GM19193 (cell line): ENCODE measurements around the gene SLC2A10.

Source experiments
- POLR2A ChIP-seq: IDR thresholded peaks from 4 replicates; pipeline ENCODE4 v1.6.1; 2011; ENCODE audit not compliant: insufficient read depth, insufficient read length; ENCODE audit errors: extremely low read depth

Gene SLC2A10

DNA sequence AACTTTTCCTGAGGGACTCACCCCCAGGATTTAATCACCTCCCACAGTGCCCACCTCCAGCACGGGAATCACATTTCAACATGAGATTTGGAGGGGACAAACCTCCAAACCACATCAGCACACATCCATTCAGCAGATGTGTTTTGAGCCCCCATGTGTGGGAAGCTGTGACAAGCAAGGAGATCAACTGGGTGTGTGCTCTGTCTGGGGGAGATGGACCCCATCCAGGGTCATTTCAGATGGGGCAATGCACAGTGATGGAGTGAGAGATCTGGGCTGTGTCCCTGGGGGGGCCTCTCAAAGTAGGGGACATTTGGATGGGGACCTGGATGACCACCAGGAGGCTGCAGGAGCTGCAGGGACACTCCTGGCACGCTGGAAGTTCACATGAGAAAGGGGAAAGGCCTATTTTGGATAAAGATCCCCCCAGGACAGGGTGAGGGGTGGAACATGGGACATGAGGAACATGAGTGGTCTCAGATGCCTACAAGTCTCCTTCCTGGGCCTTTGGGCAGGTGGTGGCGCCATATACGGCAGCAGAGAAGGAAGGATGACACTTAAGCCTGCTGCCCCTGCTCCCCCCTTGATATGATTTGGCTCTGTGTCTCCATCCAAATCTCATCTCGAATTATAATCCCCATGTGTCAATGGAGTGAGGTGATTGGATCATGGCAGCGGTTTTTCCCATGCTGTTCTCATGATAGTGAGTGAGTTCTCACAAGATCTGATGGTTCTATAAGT is 49.6 kb downstream of the SLC2A10 start:
- TF ChIP-seq POLR2A, result no peak

DNA sequence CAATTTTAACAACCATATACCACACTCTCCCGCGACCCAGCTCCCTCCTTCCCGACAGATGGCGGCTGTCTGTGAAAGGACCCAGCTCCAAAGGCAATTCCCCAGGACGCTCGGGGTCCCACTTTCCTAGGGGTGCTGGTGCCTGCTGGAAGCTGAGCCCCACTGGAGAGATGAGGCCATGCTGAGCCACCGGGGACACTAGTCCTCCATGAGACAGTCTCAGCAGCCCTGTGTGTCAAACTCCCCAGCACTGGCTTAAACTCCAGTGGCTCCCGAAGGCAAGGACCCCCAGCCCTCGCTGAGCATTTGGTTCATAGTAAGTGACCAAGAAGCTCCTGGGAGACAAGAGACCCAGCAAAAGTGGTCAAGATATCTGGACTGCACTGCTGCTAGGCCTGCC is 52.1 kb downstream of the SLC2A10 start:
- no peak for TF ChIP-seq POLR2A

DNA sequence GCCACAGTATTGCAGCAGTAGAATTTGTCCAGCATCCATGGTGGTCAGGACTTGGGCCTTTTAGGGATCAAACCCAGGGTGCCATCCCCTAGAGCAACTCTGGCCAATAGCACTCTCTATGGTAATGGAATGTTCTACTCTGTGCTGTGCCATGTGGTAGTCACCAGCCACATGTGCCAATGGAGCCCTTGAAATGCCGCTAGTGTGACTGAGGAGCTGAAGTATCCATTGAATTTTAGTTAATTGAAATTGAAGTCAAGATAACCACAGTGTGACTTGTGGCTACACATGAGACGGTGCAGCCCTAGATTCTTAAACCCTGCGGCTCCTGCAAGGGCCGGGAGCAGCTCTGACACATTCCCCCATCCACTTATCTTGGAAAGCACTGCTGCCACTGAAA is 54.6 kb downstream of the SLC2A10 start:
- TF ChIP-seq POLR2A, result no peak

GRCh38 chr20:46765506-46766120 is 56.2 kb downstream of the SLC2A10 start:
- TF ChIP-seq POLR2A, result no peak

GRCh38 chr20:46767127-46767761 is 57.8 kb downstream of the SLC2A10 start:
- no peak for TF ChIP-seq POLR2A

GRCh38 chr20:46770330-46771194 is 61.1 kb downstream of the SLC2A10 start:
- no peak for TF ChIP-seq POLR2A

- no peak for TF ChIP-seq POLR2A
These were observed 61.7 kb downstream of the SLC2A10 start for GRCh38 chr20:46771195-46771588.

- TF ChIP-seq POLR2A, result no peak
These were observed 63.5 kb downstream of the SLC2A10 start for GRCh38 chr20:46772901-46773300.

- no peak for TF ChIP-seq POLR2A
These were observed 64.2 kb downstream of the SLC2A10 start for GRCh38 chr20:46773680-46774079.

DNA sequence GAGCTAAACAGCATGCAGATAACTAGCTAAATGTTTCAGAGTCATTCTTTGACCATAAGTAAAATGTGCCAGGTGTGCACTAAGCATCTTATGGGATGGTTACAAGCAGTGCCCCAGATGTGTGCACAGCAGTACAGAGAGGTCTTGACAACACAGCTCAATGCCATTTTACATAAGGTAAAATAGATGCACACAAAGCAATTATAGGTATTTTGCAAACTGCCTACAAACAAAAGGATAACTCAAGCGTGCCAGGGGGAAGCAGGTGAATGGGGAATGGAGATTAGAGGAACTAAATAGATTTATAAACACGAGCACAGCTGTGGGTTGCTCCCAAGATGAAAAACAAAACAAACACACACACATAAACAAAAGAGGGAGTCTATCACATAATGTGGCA is 64.8 kb downstream of the SLC2A10 start:
- TF ChIP-seq POLR2A, result no peak

DNA sequence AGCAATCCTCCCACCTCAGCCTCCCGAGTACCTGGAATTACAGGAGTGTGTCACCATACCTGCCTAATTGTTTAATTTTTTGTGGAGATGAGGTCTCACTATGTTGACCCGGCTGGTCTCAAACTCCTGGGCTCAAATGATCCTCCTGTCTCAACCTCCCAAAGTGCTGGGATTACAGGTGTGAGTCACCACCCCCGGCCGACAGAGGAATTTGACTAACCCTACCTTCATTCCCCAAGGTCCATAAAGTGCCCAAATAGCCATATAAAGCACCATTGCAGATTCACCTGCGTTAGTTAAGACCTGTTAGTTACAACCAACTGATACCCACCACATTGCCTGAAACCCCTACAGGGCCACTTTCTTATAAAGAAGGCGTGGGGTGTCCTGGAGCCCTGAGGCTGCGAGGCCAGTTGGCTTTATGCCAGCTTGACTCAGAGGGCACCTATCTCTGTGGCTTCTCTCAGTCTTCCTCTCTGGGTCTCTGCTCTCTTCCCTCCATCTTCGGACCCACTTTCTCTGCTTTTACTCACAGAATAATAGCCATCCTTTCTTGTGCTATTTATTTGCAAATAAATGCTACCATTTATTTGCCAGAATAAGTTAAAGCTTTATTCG is 65.6 kb downstream of the SLC2A10 start:
- TF ChIP-seq POLR2A, result no peak

DNA sequence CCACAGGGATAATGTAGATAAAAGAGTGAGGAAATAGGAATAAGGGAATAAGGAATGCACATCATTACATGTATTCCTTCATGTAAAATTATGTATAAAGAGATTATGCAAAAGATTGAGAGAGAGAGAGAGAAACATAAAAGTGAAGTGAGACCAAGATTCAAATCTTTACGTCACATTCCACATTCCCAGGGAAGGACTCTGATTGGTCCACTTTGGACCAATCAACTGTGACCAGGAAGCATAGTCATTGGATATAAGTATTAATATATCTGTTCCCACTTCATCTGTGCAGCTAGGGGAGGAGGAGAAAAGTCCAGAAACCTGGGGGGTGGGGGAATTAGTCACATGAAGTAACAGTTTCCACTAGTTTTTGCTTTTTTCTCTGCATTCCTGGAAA is 66.4 kb downstream of the SLC2A10 start:
- no peak for TF ChIP-seq POLR2A

GRCh38 chr20:46777331-46777730 is 67.9 kb downstream of the SLC2A10 start:
- no peak for TF ChIP-seq POLR2A

DNA sequence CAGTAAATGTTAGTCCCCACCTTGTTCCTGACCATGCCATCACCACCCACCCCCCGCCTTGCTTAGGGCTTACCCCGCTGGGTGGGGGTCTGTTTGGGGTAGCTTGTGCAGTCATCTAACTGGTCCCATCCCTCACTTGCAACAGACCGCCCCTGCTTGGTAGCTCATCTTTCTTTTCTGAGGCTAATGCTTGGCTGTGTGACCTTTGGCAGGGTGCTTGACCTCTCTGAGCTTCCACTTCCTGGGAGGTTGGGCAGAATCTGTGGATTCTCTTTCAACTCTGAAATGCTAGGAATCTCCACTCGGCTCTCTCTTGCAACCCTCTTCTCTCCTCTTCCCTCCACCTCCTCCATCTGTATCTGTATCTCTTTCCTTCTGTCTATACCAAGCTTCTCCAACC is 70.4 kb downstream of the SLC2A10 start:
- TF ChIP-seq POLR2A, result no peak
